H1 (cell line): ENCODE results near the gene TBX21. TPM values are rescaled to one million over a fixed set of nuclear protein-coding genes. Genes with fewer than 3 reads are reported as not detected.

Experiments used
- BRCA1 ChIP-seq: IDR thresholded peaks from 2 replicates; pipeline ENCODE4 v1.6.1; 2012; ENCODE audit warnings: low read depth, low read length, improper control_type of control experiment
- FOSL1 ChIP-seq: IDR thresholded peaks from 2 replicates; pipeline ENCODE4 v1.6.1; 2011; ENCODE audit warnings: mild to moderate bottlenecking, low read depth, low read length, moderate library complexity; ENCODE audit not compliant: insufficient read depth
- MAFK ChIP-seq: IDR thresholded peaks from 2 replicates; pipeline ENCODE4 v1.6.1; 2012; ENCODE audit warnings: low read depth, mild to moderate bottlenecking, improper control_type of control experiment, low read length
- NRF1 ChIP-seq: IDR thresholded peaks from 2 replicates; pipeline ENCODE4 v1.6.1; 2011; ENCODE audit warnings: mild to moderate bottlenecking, low read depth, low read length, improper control_type of control experiment
- POU5F1 ChIP-seq: IDR thresholded peaks from 2 replicates; pipeline ENCODE4 v1.6.1; 2011; ENCODE audit warnings: low read depth, mild to moderate bottlenecking, low read length, moderate library complexity
- SIN3A ChIP-seq, 2 experiments: IDR thresholded peaks in 1 of 2; conservative IDR thresholded peaks in 1 of 2; 2 replicates each; pipeline ENCODE4 v1.6.1; 2011 to 2012; ENCODE audit warnings: low read length in 2 of 2, improper control_type of control experiment in 1 of 2, low read depth in 1 of 2, mild to moderate bottlenecking in 1 of 2
- SP1 ChIP-seq: IDR thresholded peaks from 2 replicates; pipeline ENCODE4 v1.6.1; 2011; ENCODE audit warnings: low read depth, low read length
- USF2 ChIP-seq: IDR thresholded peaks from 2 replicates; pipeline ENCODE4 v1.6.1; 2011; ENCODE audit warnings: low read length, improper control_type of control experiment
- YY1 ChIP-seq: IDR thresholded peaks from 2 replicates; pipeline ENCODE4 v1.6.1; 2011; ENCODE audit warnings: low read depth, mild to moderate bottlenecking, low read length
- polyA plus RNA-seq, 7 experiments: library from polyadenylated mRNA; depleted of rRNA in 3 of 7; stranded (reverse) in 5 of 7; unstranded in 2 of 7; fragments of >200 nt in 5 of 7; fragments of 200-250 nt in 2 of 7; gene quantifications; 1 replicate in 5 of 7; 2 replicates in 1 of 7; 4 replicates in 1 of 7; pipeline versions ENCODE4 v1.2.1 to v1.2.3, GENCODE V29; 2011 to 2013; ENCODE audit warnings: missing spikeins in 2 of 7, mixed read lengths in 2 of 7
- total RNA-seq: library from RNA; stranded (reverse); fragmentation: NEBNext Ultra II Directional; extraction: Animal tissue kit (Norgen Biotek cat#: 25700); gene quantifications from 2 replicates; pipeline ENCODE4 v1.2.1, GENCODE V29; 2021
- TF ChIP-seq, protein P1 (sequence below): fragments of 300-600 bp; sonication (generic); IDR thresholded peaks from 2 replicates; pipeline ENCODE4 v1.7.1; 2012; ENCODE audit warnings: low read length, moderate library complexity, mild to moderate bottlenecking, inconsistent platforms; ENCODE audit not compliant: insufficient replicate concordance
- TF ChIP-seq, protein P2 (sequence below): IDR thresholded peaks from 2 replicates; pipeline ENCODE4 v1.6.1; 2012; ENCODE audit warnings: inconsistent platforms

Gene TBX21
- total and polyA plus RNA-seq, 2 of the 8 experiments (the other 6 are each of a cell fraction or from before 2014, with no cell fraction given): not detected

DNA sequence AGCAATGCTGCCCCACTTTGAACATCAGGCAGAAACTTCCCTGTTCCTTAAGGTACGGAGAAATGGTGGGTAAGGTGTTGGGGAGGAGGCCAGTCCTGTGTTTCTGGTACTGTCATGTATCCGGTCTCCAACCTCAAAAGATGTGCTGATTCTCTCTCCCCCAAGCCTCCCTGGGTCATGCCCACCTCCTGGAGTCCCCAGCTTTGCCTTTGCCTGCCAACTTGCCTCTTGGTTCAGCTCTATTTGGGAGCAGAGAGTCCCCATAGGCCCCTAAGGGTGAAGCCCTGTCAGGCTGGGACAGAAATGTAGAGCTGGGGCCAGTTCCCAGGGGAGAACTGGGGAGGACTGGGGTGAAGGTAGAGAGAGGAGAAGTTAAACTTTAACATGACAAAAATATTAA is 1.6 kb upstream of the TBX21 start (continued):
- TF ChIP-seq, protein P1, sequence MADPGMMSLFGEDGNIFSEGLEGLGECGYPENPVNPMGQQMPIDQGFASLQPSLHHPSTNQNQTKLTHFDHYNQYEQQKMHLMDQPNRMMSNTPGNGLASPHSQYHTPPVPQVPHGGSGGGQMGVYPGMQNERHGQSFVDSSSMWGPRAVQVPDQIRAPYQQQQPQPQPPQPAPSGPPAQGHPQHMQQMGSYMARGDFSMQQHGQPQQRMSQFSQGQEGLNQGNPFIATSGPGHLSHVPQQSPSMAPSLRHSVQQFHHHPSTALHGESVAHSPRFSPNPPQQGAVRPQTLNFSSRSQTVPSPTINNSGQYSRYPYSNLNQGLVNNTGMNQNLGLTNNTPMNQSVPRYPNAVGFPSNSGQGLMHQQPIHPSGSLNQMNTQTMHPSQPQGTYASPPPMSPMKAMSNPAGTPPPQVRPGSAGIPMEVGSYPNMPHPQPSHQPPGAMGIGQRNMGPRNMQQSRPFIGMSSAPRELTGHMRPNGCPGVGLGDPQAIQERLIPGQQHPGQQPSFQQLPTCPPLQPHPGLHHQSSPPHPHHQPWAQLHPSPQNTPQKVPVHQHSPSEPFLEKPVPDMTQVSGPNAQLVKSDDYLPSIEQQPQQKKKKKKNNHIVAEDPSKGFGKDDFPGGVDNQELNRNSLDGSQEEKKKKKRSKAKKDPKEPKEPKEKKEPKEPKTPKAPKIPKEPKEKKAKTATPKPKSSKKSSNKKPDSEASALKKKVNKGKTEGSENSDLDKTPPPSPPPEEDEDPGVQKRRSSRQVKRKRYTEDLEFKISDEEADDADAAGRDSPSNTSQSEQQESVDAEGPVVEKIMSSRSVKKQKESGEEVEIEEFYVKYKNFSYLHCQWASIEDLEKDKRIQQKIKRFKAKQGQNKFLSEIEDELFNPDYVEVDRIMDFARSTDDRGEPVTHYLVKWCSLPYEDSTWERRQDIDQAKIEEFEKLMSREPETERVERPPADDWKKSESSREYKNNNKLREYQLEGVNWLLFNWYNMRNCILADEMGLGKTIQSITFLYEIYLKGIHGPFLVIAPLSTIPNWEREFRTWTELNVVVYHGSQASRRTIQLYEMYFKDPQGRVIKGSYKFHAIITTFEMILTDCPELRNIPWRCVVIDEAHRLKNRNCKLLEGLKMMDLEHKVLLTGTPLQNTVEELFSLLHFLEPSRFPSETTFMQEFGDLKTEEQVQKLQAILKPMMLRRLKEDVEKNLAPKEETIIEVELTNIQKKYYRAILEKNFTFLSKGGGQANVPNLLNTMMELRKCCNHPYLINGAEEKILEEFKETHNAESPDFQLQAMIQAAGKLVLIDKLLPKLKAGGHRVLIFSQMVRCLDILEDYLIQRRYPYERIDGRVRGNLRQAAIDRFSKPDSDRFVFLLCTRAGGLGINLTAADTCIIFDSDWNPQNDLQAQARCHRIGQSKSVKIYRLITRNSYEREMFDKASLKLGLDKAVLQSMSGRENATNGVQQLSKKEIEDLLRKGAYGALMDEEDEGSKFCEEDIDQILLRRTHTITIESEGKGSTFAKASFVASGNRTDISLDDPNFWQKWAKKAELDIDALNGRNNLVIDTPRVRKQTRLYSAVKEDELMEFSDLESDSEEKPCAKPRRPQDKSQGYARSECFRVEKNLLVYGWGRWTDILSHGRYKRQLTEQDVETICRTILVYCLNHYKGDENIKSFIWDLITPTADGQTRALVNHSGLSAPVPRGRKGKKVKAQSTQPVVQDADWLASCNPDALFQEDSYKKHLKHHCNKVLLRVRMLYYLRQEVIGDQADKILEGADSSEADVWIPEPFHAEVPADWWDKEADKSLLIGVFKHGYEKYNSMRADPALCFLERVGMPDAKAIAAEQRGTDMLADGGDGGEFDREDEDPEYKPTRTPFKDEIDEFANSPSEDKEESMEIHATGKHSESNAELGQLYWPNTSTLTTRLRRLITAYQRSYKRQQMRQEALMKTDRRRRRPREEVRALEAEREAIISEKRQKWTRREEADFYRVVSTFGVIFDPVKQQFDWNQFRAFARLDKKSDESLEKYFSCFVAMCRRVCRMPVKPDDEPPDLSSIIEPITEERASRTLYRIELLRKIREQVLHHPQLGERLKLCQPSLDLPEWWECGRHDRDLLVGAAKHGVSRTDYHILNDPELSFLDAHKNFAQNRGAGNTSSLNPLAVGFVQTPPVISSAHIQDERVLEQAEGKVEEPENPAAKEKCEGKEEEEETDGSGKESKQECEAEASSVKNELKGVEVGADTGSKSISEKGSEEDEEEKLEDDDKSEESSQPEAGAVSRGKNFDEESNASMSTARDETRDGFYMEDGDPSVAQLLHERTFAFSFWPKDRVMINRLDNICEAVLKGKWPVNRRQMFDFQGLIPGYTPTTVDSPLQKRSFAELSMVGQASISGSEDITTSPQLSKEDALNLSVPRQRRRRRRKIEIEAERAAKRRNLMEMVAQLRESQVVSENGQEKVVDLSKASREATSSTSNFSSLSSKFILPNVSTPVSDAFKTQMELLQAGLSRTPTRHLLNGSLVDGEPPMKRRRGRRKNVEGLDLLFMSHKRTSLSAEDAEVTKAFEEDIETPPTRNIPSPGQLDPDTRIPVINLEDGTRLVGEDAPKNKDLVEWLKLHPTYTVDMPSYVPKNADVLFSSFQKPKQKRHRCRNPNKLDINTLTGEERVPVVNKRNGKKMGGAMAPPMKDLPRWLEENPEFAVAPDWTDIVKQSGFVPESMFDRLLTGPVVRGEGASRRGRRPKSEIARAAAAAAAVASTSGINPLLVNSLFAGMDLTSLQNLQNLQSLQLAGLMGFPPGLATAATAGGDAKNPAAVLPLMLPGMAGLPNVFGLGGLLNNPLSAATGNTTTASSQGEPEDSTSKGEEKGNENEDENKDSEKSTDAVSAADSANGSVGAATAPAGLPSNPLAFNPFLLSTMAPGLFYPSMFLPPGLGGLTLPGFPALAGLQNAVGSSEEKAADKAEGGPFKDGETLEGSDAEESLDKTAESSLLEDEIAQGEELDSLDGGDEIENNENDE: no peak
- TF ChIP-seq SP1 (no peak), SIN3A (conservative IDR thresholded peaks at IDR 0.05 in 1 of 2, IDR thresholded peaks at IDR 0.05 in 1 of 2; ENCODE audit: low read depth in 1 of 2, low read length in 2 of 2) (no peak), YY1 (no peak), USF2 (no peak), POU5F1 (no peak), FOSL1 (no peak), MAFK (no peak), NRF1 (no peak), BRCA1 (no peak)
- TF ChIP-seq, protein P2, sequence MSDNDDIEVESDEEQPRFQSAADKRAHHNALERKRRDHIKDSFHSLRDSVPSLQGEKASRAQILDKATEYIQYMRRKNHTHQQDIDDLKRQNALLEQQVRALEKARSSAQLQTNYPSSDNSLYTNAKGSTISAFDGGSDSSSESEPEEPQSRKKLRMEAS: no peak
